ENCODE measurements around the gene NCAM1.

DNA sequence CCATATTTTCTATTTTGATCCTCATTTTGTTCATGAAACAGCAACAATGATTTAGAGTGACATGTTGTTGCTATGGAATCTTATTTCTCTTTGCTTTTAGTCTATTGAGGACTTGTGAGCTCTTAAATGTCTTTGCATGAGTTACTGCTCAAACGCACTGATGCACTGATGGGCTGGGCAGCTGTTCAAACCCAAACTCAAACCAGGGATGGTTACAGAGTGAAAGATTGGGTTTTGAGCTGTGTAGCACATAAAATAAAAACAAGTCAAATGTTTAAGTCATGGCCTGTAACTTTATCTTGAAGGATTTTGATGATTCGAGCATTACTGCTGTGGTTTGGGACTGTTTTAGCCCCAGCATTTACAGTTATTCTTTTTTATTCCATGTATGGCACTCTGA, 20.1 kb upstream of the NCAM1 start:
- TF ChIP-seq ZNF219 (CRISPR knock-in tag; IDR thresholded peaks at IDR 0.05; ENCODE audit: borderline replicate concordance) (no peak), JUN (CRISPR knock-in tag; IDR thresholded peaks at IDR 0.05) (no peak), NR2C2 (CRISPR knock-in tag; IDR thresholded peaks at IDR 0.05) (no peak), ZNF232 (CRISPR knock-in tag; IDR thresholded peaks at IDR 0.05) (no peak)
- TF ChIP-seq, protein P1, sequence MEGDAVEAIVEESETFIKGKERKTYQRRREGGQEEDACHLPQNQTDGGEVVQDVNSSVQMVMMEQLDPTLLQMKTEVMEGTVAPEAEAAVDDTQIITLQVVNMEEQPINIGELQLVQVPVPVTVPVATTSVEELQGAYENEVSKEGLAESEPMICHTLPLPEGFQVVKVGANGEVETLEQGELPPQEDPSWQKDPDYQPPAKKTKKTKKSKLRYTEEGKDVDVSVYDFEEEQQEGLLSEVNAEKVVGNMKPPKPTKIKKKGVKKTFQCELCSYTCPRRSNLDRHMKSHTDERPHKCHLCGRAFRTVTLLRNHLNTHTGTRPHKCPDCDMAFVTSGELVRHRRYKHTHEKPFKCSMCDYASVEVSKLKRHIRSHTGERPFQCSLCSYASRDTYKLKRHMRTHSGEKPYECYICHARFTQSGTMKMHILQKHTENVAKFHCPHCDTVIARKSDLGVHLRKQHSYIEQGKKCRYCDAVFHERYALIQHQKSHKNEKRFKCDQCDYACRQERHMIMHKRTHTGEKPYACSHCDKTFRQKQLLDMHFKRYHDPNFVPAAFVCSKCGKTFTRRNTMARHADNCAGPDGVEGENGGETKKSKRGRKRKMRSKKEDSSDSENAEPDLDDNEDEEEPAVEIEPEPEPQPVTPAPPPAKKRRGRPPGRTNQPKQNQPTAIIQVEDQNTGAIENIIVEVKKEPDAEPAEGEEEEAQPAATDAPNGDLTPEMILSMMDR (IDR thresholded peaks at IDR 0.05) = no peak
- TF ChIP-seq, protein P2, sequence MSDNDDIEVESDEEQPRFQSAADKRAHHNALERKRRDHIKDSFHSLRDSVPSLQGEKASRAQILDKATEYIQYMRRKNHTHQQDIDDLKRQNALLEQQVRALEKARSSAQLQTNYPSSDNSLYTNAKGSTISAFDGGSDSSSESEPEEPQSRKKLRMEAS (CRISPR knock-in tag; IDR thresholded peaks at IDR 0.05) = no peak
